Raji (cell line): Measurements from ENCODE around the gene PHKG2.

Experiments
- POLR2A ChIP-seq: IDR thresholded peaks from 2 replicates; pipeline ENCODE4 v1.6.1; 2011; ENCODE audit warnings: low read depth, low read length, control low read depth; ENCODE audit not compliant: insufficient read depth

The PHKG2 gene

DNA sequence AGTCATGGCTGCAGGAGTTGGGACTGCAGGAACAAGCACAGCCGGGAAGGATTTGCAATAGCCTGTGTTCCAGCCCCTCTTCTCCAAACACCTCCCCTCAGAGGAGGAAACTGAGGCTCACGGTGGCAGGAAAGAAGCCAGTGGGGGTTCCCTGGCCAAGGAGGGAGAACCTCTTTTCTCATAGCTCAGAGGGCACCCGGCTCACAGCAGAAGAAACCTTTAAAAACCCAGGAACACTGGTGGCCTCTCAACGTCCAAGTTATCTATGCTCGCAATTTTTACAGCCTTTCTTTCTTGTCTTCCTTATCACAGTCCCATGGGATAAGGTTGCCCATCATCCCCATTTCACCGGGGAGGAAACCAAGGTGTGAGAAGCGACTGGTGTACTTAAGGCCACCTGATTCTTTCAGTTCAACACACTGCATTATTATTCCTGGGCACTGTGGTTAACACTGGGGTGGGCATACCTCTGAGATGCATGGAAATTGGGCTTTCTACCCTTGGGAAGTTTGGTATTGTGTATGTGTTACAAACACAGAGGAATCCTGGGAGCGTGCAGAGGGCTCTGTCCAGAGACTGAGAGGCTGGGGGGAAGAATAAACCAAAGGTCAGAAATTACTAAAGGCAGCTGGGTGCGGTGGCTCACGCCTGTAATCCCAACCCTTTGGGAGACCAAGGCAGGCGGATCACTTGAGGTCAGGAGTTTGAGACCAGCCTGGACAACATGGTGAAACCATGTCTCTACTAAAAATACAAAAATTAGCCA lies 39.6 kb downstream of the PHKG2 start:
- no peak for TF ChIP-seq POLR2A

- TF ChIP-seq POLR2A: no peak
Observed at GRCh38 chr16:30793508-30794069, 45.4 kb downstream of the PHKG2 start.

DNA sequence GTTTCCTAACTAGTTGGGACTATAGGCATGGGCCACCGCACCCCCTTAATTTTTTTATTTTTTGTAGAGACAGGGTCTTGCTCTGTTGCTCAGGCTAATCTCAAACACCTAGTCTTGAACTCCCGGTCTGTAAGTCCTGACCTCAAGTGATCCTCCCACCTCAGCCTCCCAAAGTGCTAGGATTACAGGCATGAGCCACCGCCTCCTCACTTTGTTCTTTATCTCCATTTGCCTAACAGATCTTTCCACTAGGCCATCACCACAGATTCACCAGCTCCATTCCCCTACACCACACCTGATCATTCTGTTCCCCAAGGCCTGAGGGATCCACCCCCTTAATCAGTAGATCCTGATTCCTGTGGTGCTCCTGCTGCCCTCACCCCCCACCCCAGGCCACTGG lies 46.4 kb downstream of the PHKG2 start:
- no peak for TF ChIP-seq POLR2A

- no peak for TF ChIP-seq POLR2A
Observed at GRCh38 chr16:30797670-30798309, 49.6 kb downstream of the PHKG2 start.
